IMR-90 (cell line): ENCODE data around the gene MAP3K3.

ENCODE experiments used
- CTCF ChIP-seq: conservative IDR thresholded peaks from 2 replicates; pipeline ENCODE4 v1.5.1; 2012; ENCODE audit warnings: mild to moderate bottlenecking, low read depth, low read length, improper control_type of control experiment
- ELK1 ChIP-seq: fragments of 150-350 bp; IDR thresholded peaks from 2 replicates; pipeline ENCODE4 v1.6.1; 2016; ENCODE audit warnings: low read depth, mild to moderate bottlenecking, low read length, moderate library complexity, borderline replicate concordance
- MAZ ChIP-seq: IDR thresholded peaks from 2 replicates; pipeline ENCODE4 v1.6.1; 2012; ENCODE audit warnings: low read depth, mild to moderate bottlenecking, low read length, improper control_type of control experiment, moderate library complexity, borderline replicate concordance
- MXI1 ChIP-seq: IDR thresholded peaks from 2 replicates; pipeline ENCODE4 v1.6.1; 2012; ENCODE audit warnings: low read depth, mild to moderate bottlenecking, low read length, moderate library complexity, borderline replicate concordance
- NFE2L2 ChIP-seq: fragments of 150-350 bp; IDR thresholded peaks from 2 replicates; pipeline ENCODE4 v1.6.1; 2016; ENCODE audit warnings: low read depth, mild to moderate bottlenecking, low read length
- POLR2A ChIP-seq: IDR thresholded peaks from 2 replicates; pipeline ENCODE4 v1.6.1; 2012; ENCODE audit warnings: mild to moderate bottlenecking, low read depth, low read length
- SMC3 ChIP-seq: fragments of 150-350 bp; IDR thresholded peaks from 2 replicates; pipeline ENCODE4 v1.6.1; 2016; ENCODE audit warnings: low read depth, mild to moderate bottlenecking, antibody characterized with exemption, low read length, moderate library complexity

- TF ChIP-seq POLR2A (no peak), CTCF (no peak), MAZ (no peak), SMC3 (no peak), MXI1 (no peak), ELK1 (no peak), NFE2L2 (no peak)
Measured at GRCh38 chr17:63706336-63707082, 84.3 kb downstream of the MAP3K3 start.
